ENCODE measurements around the gene ARID3A. TPM values are rescaled to one million over a fixed set of nuclear protein-coding genes. Genes with fewer than 3 reads are reported as not detected.

Gene ARID3A
- total RNA-seq, 1 donor from 2014 or later = 70.6 TPM

GRCh38 chr19:896999-897398 lies 28.8 kb upstream of the ARID3A start:
- Mint-ChIP-seq H3K4me1 (no peaks in the 10 kb centered on the region), H3K27ac (no peak overlapping the region), H3K27me3 (ENCODE audit: low read depth) (peaks cover 2% of the 10 kb centered on the region), H3K9me3 (no peaks in the 10 kb centered on the region), H3K4me3 (no peak overlapping the region), H3K36me3 (peaks cover 4% of the 10 kb centered on the region)
- no peak for TF ChIP-seq CTCF (IDR thresholded peaks at IDR 0.05; ENCODE audit: unreplicated experiment)
- no peak for DNase-seq (ENCODE audit: low spot score in 2 of 2, unreplicated experiment in 2 of 2)

- Mint-ChIP-seq H3K27me3 (ENCODE audit: low read depth) (peaks cover 2% of the 10 kb centered on the region), H3K36me3 (peaks cover 4% of the 10 kb centered on the region), H3K27ac (no peak overlapping the region), H3K4me3 (no peak overlapping the region), H3K9me3 (no peaks in the 10 kb centered on the region), H3K4me1 (no peaks in the 10 kb centered on the region)
- TF ChIP-seq CTCF (IDR thresholded peaks at IDR 0.05; ENCODE audit: unreplicated experiment) = no peak
- no peak for DNase-seq (ENCODE audit: low spot score in 2 of 2, unreplicated experiment in 2 of 2)
Observed at GRCh38 chr19:897442-898039, 28.3 kb upstream of the ARID3A start.

GRCh38 chr19:898663-899062 lies 27.2 kb upstream of the ARID3A start:
- no peak overlapping the region for H3K27ac Mint-ChIP-seq

GRCh38 chr19:899336-900042 lies 26.3 kb upstream of the ARID3A start:
- Mint-ChIP-seq H3K4me1 (peaks cover 3% of the 10 kb centered on the region), H3K27ac (no peak overlapping the region), H3K9me3 (no peaks in the 10 kb centered on the region), H3K4me3 (no peak overlapping the region), H3K27me3 (ENCODE audit: low read depth) (no peaks in the 10 kb centered on the region), H3K36me3 (peaks cover 8% of the 10 kb centered on the region)
- TF ChIP-seq CTCF (IDR thresholded peaks at IDR 0.05; ENCODE audit: unreplicated experiment) = no peak
- DNase-seq (ENCODE audit: low spot score in 2 of 2, unreplicated experiment in 2 of 2) = no peak

More at GRCh38 chr19:898663-899062, 27.2 kb upstream of the ARID3A start:
- TF ChIP-seq CTCF (IDR thresholded peaks at IDR 0.05; ENCODE audit: unreplicated experiment) = no peak
- H3K36me3 Mint-ChIP-seq = peaks cover 4% of the 10 kb centered on the region
- no peak for DNase-seq (ENCODE audit: low spot score in 2 of 2, unreplicated experiment in 2 of 2)
- no peaks in the 10 kb centered on the region for H3K27me3 Mint-ChIP-seq (ENCODE audit: low read depth)
- no peaks in the 10 kb centered on the region for H3K4me1 Mint-ChIP-seq
- H3K4me3 Mint-ChIP-seq = no peak overlapping the region
- no peaks in the 10 kb centered on the region for H3K9me3 Mint-ChIP-seq

GRCh38 chr19:900043-900301 lies 25.9 kb upstream of the ARID3A start:
- Mint-ChIP-seq H3K27ac (no peak overlapping the region), H3K4me3 (no peak overlapping the region), H3K36me3 (peaks cover 8% of the 10 kb centered on the region), H3K9me3 (no peaks in the 10 kb centered on the region), H3K4me1 (peaks cover 3% of the 10 kb centered on the region), H3K27me3 (ENCODE audit: low read depth) (no peaks in the 10 kb centered on the region)
- DNase-seq (ENCODE audit: low spot score in 2 of 2, unreplicated experiment in 2 of 2) = no peak
- no peak for TF ChIP-seq CTCF (IDR thresholded peaks at IDR 0.05; ENCODE audit: unreplicated experiment)
